IMR-90 (cell line): ENCODE measurements around the gene MARK4. TPM values are rescaled to one million over a fixed set of nuclear protein-coding genes. Genes with fewer than 3 reads are reported as not detected.
"Not testable (repeated sequence)": the region's sequence is repeated elsewhere in the genome, so short reads cannot be mapped to it uniquely, and the experiment has no call there.

Experiments
- ATAC-seq: fragments of 200-7000 bp; cut with Tn5 transposase; 2 replicates; pipeline ENCODE4 v1.9.1; 2020; ENCODE audit warnings: low read depth, mild to moderate bottlenecking, moderate library complexity
- BruUV-seq: library from RNA; stranded (reverse); fragments of 400-500 nt; replicated peaks from 2 replicates; lab custom pipeline; 2021; lab: Mats Ljungman, UMichigan
- CTCF ChIA-PET: fragments of 300-600 bp; formaldehyde crosslinking; extraction: SDS; loops from one replicate; lab custom pipeline; 2021; ENCODE audit warnings: antibody characterized with exemption; lab: Yijun Ruan, JAX
- POLR2A ChIA-PET: fragments of 300-600 bp; sonication (Branson Sonifier 250); formaldehyde crosslinking; loops from one replicate; lab custom pipeline; 2022; ENCODE audit warnings: antibody characterized with exemption; ENCODE audit not compliant: unreplicated experiment; lab: Charles Lee
- DNase-seq: peaks from one replicate; pipeline ENCODE4 v3.0.0; 2013
- H2AFZ ChIP-seq: replicated peaks from 2 replicates; pipeline ENCODE3; 2013; ENCODE audit warnings: low read length, mild to moderate bottlenecking; ENCODE audit not compliant: poor library complexity
- H2AK5ac ChIP-seq: 2 replicates; pipeline ENCODE4 v1.6.1; 2013; ENCODE audit warnings: low read depth, low read length, inconsistent platforms
- H2AK9ac ChIP-seq: replicated peaks from 2 replicates; pipeline ENCODE3; 2013; ENCODE audit warnings: mild to moderate bottlenecking, low read depth, low read length, moderate library complexity; ENCODE audit not compliant: poor library complexity
- H2BK120ac ChIP-seq: 2 replicates; pipeline ENCODE4 v1.6.1; 2013; ENCODE audit warnings: low read depth, low read length, inconsistent platforms
- H2BK15ac ChIP-seq: 3 replicates; pipeline ENCODE4 v1.6.1; 2013; ENCODE audit warnings: low read depth, low read length, inconsistent platforms
- H2BK20ac ChIP-seq: 2 replicates; pipeline ENCODE4 v1.6.1; 2013; ENCODE audit warnings: low read depth, mild to moderate bottlenecking, inconsistent platforms, low read length, moderate library complexity
- H2BK5ac ChIP-seq: 2 replicates; pipeline ENCODE4 v1.6.1; 2013; ENCODE audit warnings: mild to moderate bottlenecking, low read depth, low read length, inconsistent platforms; ENCODE audit not compliant: poor library complexity, severe bottlenecking
- H3K14ac ChIP-seq: replicated peaks from 2 replicates; pipeline ENCODE4 v1.6.1; 2013; ENCODE audit warnings: low read depth, low read length, inconsistent platforms
- H3K18ac ChIP-seq: 2 replicates; pipeline ENCODE4 v1.6.1; 2013; ENCODE audit warnings: low read depth, low read length, control low read depth
- H3K23ac ChIP-seq: 2 replicates; pipeline ENCODE4 v1.6.1; 2013; ENCODE audit warnings: low read depth, low read length, inconsistent platforms
- H3K27ac ChIP-seq: 2 replicates; pipeline ENCODE4 v1.5.1; 2013; ENCODE audit warnings: mild to moderate bottlenecking, control low read depth, low read length; ENCODE audit not compliant: insufficient read depth
- H3K27me3 ChIP-seq: 2 replicates; pipeline ENCODE4 v1.6.1; 2013; ENCODE audit warnings: low read length; ENCODE audit not compliant: control insufficient read depth, insufficient read depth
- H3K36me3 ChIP-seq: 2 replicates; pipeline ENCODE4 v1.6.1; 2013; ENCODE audit warnings: low read length, mixed read lengths; ENCODE audit not compliant: control insufficient read depth, insufficient read depth
- H3K4ac ChIP-seq: 2 replicates; pipeline ENCODE4 v1.6.1; 2013; ENCODE audit warnings: low read depth, low read length, inconsistent platforms
- H3K4me1 ChIP-seq: 2 replicates; pipeline ENCODE4 v1.6.1; 2013; ENCODE audit warnings: low read length, mixed read lengths; ENCODE audit not compliant: control insufficient read depth, insufficient read depth
- H3K4me2 ChIP-seq: 2 replicates; pipeline ENCODE4 v1.6.1; 2013; ENCODE audit warnings: low read depth, mild to moderate bottlenecking, control low read depth, low read length, moderate library complexity
- H3K4me3 ChIP-seq: 2 replicates; pipeline ENCODE4 v1.5.1; 2013; ENCODE audit warnings: low read depth, mild to moderate bottlenecking, control low read depth, low read length, moderate library complexity; ENCODE audit not compliant: insufficient read depth
- H3K56ac ChIP-seq: 2 replicates; pipeline ENCODE4 v1.6.1; 2013; ENCODE audit warnings: low read length, inconsistent platforms; ENCODE audit not compliant: insufficient read depth; ENCODE audit errors: extremely low read depth
- H3K79me1 ChIP-seq, 2 experiments: 2 replicates each; pipeline ENCODE4 v1.6.1; 2013; ENCODE audit warnings: low read length in 2 of 2, inconsistent platforms in 1 of 2, low read depth in 1 of 2
- H3K9ac ChIP-seq: 2 replicates; pipeline ENCODE4 v1.6.1; 2013; ENCODE audit warnings: low read depth, low read length, control low read depth
- H3K9me1 ChIP-seq: 2 replicates; pipeline ENCODE4 v1.6.1; 2013; ENCODE audit warnings: low read length, inconsistent platforms; ENCODE audit not compliant: insufficient read depth
- H3K9me3 ChIP-seq: 2 replicates; pipeline ENCODE4 v1.6.1; 2013; ENCODE audit warnings: low read length; ENCODE audit not compliant: control insufficient read depth, insufficient read depth
- H4K20me1 ChIP-seq: 2 replicates; pipeline ENCODE4 v1.6.1; 2013; ENCODE audit warnings: low read length, inconsistent platforms; ENCODE audit not compliant: insufficient read depth
- H4K5ac ChIP-seq: 2 replicates; pipeline ENCODE4 v1.6.1; 2013; ENCODE audit warnings: mild to moderate bottlenecking, low read depth, low read length, control low read depth
- H4K8ac ChIP-seq, 2 experiments: 2 replicates each; pipeline ENCODE4 v1.6.1; 2013; ENCODE audit warnings: low read depth in 2 of 2, low read length in 2 of 2, control low read depth in 1 of 2, inconsistent platforms in 1 of 2
- H4K91ac ChIP-seq: 2 replicates; pipeline ENCODE4 v1.6.1; 2013; ENCODE audit warnings: low read depth, low read length, inconsistent platforms; ENCODE audit not compliant: insufficient read depth
- whole genome bisulfite sequencing, 2 experiments: methylation state at CpG; one replicate each; pipeline versions ENCODE4 v1.1.5 to v1.1.7; 2013; ENCODE audit warnings: missing lambda C conversion rate in 2 of 2; ENCODE audit not compliant: insufficient read length in 1 of 2; ENCODE audit errors: extremely low coverage in 2 of 2; 5-methylcytosine and 5-hydroxymethylcytosine counted together
- dilution Hi-C: fragments of 300-500 bp; cut with HindIII; formaldehyde crosslinking; loops from one replicate; pipeline ENCODE4 v1.14.3; 2018; ENCODE audit warnings: low sequenced_read_pairs; ENCODE audit not compliant: unreplicated experiment
- in situ Hi-C: fragments of 300-500 bp; cut with MboI; formaldehyde crosslinking; loops from 3 replicates; pipeline ENCODE4 v1.14.3; 2019; ENCODE audit warnings: low sequenced_read_pairs, inconsistent platforms, mixed read lengths
- intact Hi-C: fragments of 100-400 bp; cut with micrococcal nuclease; formaldehyde crosslinking; loops from 2 replicates; pipeline ENCODE4 v1.10.0; 2022
- polyA plus RNA-seq, 3 experiments: library from polyadenylated mRNA; depleted of rRNA; stranded (reverse); fragments of >200 nt; gene quantifications; 2 replicates each; pipeline ENCODE4 v1.2.3, GENCODE V29; 2012; ENCODE audit warnings: low replicate concordance in 1 of 3
- total RNA-seq: library from RNA; depleted of rRNA; stranded (reverse); fragments of >200 nt; gene quantifications from 2 replicates; pipeline ENCODE4 v1.2.3, GENCODE V29; 2012

Gene MARK4
- total and polyA plus RNA-seq, 2 of the 4 experiments (the other 2 are of a cell fraction): 11.3 to 20.7 TPM

DNA sequence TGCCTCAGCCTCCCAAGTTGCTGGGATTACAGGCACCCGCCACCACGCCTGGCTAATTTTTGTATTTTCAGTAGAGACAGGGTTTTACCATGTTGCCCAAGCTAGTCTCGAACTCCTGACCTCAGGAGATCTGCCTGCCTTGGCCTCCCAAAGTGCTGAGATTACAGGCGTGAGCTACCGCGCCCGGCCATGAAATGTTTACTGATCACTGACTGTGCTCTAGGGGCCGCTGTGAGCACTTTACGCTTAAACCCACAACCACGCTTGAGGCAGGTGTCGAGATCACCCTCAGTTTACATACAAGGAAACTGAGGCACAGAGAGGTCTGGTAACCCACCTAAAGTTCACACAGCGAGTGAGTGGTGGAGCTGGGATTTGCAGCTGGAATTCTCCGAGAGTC is 18.9 kb downstream of the MARK4 start:
- H3K18ac ChIP-seq, H3K14ac ChIP-seq, DNase-seq, H3K4me3 ChIP-seq, H3K9me3 ChIP-seq, H4K8ac ChIP-seq, H3K27me3 ChIP-seq, dilution Hi-C loops, H3K56ac ChIP-seq, H2BK20ac ChIP-seq, H2AK9ac ChIP-seq, H2AFZ ChIP-seq, CTCF ChIA-PET, H2BK15ac ChIP-seq, POLR2A ChIA-PET, H3K27ac ChIP-seq, H3K4ac ChIP-seq, in situ Hi-C loops, intact Hi-C loops, H2AK5ac ChIP-seq, H2BK5ac ChIP-seq, H3K9ac ChIP-seq, H4K5ac ChIP-seq, H4K91ac ChIP-seq, H3K23ac ChIP-seq, ATAC-seq, BruUV-seq, H2BK120ac ChIP-seq, H3K4me1 ChIP-seq, H3K4me2 ChIP-seq: not testable (repeated sequence)
- Histone ChIP-seq H4K20me1 (peaks cover 18% of the 10 kb centered on the region), H3K36me3 (peaks cover 47% of the 10 kb centered on the region), H3K9me1 (peaks cover 11% of the 10 kb centered on the region), H3K79me1 (peaks cover 15 to 18% of the 10 kb centered on the region in 2 experiments; a peak in 3 of 4 replicates)
- 100% methylated on average over 5 of the region's 13 CpGs; no CpG with 5 or more reads in 1 of the 2 experiments for WGBS, 2 experiments
